Left lung (tissue), 10 donors: ENCODE measurements around the gene MRPS18A. TPM values are rescaled to one million over a fixed set of nuclear protein-coding genes. Genes with fewer than 3 reads are reported as not detected.

ENCODE experiments used
- ATAC-seq: fragments of 200-7000 bp; cut with Tn5 transposase; one replicate; pipeline ENCODE4 v1.9.1; 2020; ENCODE audit warnings: moderate library complexity
- DNase-seq, 4 donors: peaks; one replicate each; pipeline ENCODE4 v3.0.0-alpha.2; 2013 to 2020
- H3K27ac ChIP-seq, 2 donors: fragments of 200-600 bp; sonication (generic) in 1 of 2; one replicate each; pipeline versions ENCODE4 v1.5.0 to v1.8.0; 2020 to 2021
- H3K27me3 ChIP-seq, 2 donors: fragments of 200-600 bp; sonication (generic) in 1 of 2; one replicate each; pipeline versions ENCODE4 v1.5.0 to v1.8.0; 2020 to 2021
- H3K36me3 ChIP-seq, 2 donors: fragments of 200-600 bp; sonication (generic) in 1 of 2; one replicate each; pipeline versions ENCODE4 v1.5.0 to v1.8.0; 2020 to 2021
- H3K4me1 ChIP-seq, 2 donors: fragments of 200-600 bp; one replicate each; pipeline ENCODE4 v1.8.0; 2021
- H3K4me3 ChIP-seq, 2 donors: fragments of 200-600 bp; sonication (generic) in 1 of 2; one replicate each; pipeline versions ENCODE4 v1.5.0 to v1.8.0; 2020 to 2021; ENCODE audit warnings: mild to moderate bottlenecking in 1 of 2
- H3K9me3 ChIP-seq, 2 donors: fragments of 200-600 bp; sonication (generic) in 1 of 2; one replicate each; pipeline versions ENCODE4 v1.5.0 to v1.8.0; 2020 to 2021
- intact Hi-C, 2 donors: fragments of 100-400 bp; cut with DNase I; formaldehyde crosslinking; loops; one replicate each; pipeline versions ENCODE4 v1.11.2 to v1.14.2; 2022
- polyA plus RNA-seq, 6 donors: library from polyadenylated mRNA; unstranded; fragments of 120-200 nt; gene quantifications; one replicate each; pipeline ENCODE4 v1.2.1, GENCODE V29; 2013; ENCODE audit not compliant: insufficient read length in 6 of 6
- total RNA-seq, 2 donors: library from RNA; stranded (reverse); fragmentation: NEBNext Ultra II Directional; extraction: Animal tissue kit (Norgen Biotek cat#: 25700); gene quantifications; one replicate each; pipeline ENCODE4 v1.2.1, GENCODE V29; 2021
- TF ChIP-seq, protein P1 (sequence below), 2 donors: fragments of 200-600 bp; sonication (generic) in 1 of 2; IDR thresholded peaks; one replicate each; pipeline versions ENCODE4 v1.5.0 to v1.8.0; 2021; ENCODE audit warnings: antibody characterized with exemption in 2 of 2
- donor health status: DM: no; HTN: yes; CAD: no.
- donor health status: DM: no; HTN: no; CAD: no.

Gene MRPS18A
- total and polyA plus RNA-seq, 8 donors, result 27.0 to 45.0 (median 38.0) TPM

DNA sequence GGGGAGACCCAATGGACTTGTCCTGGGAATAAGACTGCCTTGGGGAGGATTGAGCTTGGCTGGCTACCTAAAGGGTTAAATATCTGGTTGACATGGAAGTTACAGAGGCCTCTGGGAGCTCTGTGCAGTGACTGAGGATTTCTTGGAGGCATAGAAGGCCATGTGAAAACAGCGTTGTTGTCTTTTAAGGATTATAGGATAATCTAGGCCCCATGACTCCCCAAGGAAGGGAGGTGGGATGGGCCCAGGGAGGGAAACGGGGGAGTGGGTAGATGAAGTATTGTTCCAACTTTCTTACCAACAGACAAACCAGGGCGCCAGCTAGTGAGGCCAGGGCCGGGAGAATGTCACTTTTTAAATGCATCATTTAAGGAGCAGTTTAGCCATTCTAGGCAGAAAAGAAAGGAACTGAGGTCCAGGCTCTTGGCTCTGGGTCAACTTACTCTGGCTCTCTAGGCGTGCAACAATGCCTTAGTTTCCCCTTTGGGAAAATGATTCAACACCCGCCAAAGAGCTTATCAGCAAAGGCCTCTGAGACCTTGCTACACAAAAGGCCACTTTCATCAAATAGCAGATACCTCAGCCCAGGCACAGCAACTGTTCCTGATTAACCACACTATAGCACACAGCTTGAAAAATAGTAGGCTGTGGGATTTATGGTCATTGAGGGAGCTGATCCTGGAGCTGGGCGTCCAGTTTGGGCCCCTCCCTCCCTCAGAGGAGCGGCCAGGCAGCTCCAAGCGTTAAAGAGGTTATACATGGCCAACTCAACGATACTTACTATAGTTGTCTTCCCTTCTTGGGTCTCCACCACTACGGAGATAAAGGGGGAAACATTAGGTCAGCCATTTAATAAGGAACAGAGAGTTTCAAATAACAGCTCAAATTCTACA, 7.0 kb downstream of the MRPS18A start:
- intact Hi-C loops, result no loop called here
- Histone ChIP-seq H3K4me3 (no peak overlapping the region), H3K36me3 (peaks cover 0 to 57% of the 10 kb centered on the region in 2 donors), H3K27me3 (no peaks in the 10 kb centered on the region), H3K27ac (no peak overlapping the region), H3K9me3 (no peaks in the 10 kb centered on the region), H3K4me1 (peaks cover 8 to 14% of the 10 kb centered on the region in 2 donors)
- no peak for ATAC-seq
- DNase-seq, result no peak
- TF ChIP-seq, protein P1, sequence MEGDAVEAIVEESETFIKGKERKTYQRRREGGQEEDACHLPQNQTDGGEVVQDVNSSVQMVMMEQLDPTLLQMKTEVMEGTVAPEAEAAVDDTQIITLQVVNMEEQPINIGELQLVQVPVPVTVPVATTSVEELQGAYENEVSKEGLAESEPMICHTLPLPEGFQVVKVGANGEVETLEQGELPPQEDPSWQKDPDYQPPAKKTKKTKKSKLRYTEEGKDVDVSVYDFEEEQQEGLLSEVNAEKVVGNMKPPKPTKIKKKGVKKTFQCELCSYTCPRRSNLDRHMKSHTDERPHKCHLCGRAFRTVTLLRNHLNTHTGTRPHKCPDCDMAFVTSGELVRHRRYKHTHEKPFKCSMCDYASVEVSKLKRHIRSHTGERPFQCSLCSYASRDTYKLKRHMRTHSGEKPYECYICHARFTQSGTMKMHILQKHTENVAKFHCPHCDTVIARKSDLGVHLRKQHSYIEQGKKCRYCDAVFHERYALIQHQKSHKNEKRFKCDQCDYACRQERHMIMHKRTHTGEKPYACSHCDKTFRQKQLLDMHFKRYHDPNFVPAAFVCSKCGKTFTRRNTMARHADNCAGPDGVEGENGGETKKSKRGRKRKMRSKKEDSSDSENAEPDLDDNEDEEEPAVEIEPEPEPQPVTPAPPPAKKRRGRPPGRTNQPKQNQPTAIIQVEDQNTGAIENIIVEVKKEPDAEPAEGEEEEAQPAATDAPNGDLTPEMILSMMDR (IDR thresholded peaks at IDR 0.05), result no peak

DNA sequence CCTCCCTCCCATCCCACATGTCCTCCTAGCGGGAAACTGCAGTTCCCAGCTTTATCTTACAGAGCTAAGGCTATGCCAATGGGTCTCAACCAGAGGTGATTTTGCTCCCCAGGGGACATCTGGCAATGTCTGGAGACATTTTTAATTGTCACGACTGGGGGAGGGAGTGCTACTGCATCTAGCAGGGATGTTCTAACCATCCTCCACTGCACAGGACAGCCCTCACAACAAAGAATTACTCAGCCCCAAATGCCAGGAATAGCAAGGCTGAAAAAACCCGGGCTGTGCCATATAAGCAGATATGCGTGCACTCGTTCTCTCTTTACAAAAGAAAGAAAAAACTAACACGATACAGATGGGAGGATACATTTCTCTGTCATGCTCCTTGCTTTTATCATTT, 8.5 kb downstream of the MRPS18A start:
- Histone ChIP-seq H3K4me3 (no peak overlapping the region), H3K4me1 (peaks cover 6 to 11% of the 10 kb centered on the region in 2 donors), H3K36me3 (peaks cover 0 to 72% of the 10 kb centered on the region in 2 donors), H3K9me3 (no peaks in the 10 kb centered on the region), H3K27ac (no peak overlapping the region), H3K27me3 (no peaks in the 10 kb centered on the region)
- intact Hi-C loops, result no loop called here
- no peak for ATAC-seq
- no peak for DNase-seq
- TF ChIP-seq, protein P1 (IDR thresholded peaks at IDR 0.05), result no peak

DNA sequence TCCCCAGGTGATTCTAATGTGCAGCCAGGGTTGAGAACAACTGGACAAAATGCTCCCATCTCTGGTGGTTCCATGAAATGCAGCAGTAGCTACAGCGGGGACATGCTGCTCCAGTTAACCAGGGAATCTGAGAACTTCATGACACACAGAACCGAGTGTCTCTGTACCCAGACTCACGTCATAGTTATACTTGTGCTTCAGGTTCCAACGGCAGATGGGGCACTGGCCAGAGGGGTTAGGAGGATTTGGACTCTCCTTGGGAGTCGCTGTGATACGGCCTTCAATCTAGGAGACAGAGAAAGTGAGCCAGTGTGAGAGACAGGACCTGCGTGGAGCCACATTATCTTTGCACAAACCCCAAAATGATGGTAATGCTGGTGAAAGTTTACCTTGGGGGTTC, 9.2 kb downstream of the MRPS18A start:
- TF ChIP-seq, protein P1 (IDR thresholded peaks at IDR 0.05), result no peak
- Histone ChIP-seq H3K4me3 (no peak overlapping the region), H3K36me3 (peaks cover 0 to 79% of the 10 kb centered on the region in 2 donors), H3K4me1 (peaks cover 0 to 4% of the 10 kb centered on the region in 2 donors), H3K27ac (no peak overlapping the region), H3K27me3 (no peaks in the 10 kb centered on the region), H3K9me3 (no peaks in the 10 kb centered on the region)
- intact Hi-C loops, result no loop called here
- DNase-seq (no peak), ATAC-seq (no peak)

DNA sequence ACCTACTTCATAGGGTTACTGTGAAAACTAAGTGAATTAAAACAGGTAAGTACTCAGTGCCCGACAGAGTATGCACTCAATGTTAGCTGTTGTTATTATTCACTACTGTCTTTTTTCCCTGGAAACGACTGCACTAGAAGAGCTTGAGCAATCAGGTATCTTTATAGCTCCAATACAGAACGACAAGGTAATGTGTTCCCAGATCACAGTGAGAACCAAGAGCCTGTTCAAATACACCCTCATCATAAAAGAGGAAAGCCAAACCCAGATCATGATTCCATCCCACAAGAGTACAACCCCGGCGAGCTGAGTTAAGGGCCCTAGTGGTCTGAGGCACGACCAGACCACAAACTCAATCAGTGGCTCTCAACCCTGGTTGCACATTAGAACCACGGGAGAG, 9.8 kb downstream of the MRPS18A start:
- H3K27me3 ChIP-seq, result no peaks in the 10 kb centered on the region
- intact Hi-C loops, result no loop called here
- no peak overlapping the region for H3K4me3 ChIP-seq
- TF ChIP-seq, protein P1 (IDR thresholded peaks at IDR 0.05), result no peak
- ATAC-seq (no peak), DNase-seq (no peak)
- H3K4me1 ChIP-seq, result peaks cover 0 to 6% of the 10 kb centered on the region in 2 donors
- H3K27ac ChIP-seq, result no peak overlapping the region
- H3K9me3 ChIP-seq, result no peaks in the 10 kb centered on the region
- peaks cover 0 to 85% of the 10 kb centered on the region in 2 donors for H3K36me3 ChIP-seq

DNA sequence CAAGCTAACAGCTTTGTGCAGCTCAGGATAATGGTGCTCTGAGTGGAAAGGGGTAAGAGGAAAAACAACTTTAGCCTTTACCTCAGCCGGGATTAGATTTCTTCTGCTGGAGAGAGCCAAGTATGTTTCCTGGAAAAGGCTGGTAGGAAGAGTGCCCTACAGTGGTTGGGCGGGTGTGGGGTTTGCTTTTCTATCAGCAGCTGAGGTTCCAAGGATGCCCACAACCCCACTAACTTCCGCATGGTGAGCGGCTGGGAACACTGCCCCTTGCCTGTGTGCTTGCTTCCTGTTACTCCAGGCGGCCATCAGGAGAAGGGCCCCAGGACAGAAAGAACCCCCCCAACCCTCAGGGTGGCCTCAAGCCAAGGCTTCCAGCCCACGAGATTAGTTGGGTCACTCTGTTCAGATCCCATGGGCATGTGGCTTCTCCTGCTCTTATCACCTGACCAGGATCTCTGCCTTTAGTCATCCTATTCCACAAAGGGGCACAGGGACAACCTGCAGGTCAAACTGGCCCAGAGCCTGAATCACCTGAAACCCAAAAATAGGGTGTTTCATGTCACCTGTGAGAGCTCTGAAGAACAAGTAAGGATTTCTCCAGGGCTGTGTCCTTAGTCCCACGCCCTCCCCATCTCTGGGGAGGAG, 10.5 kb downstream of the MRPS18A start:
- Histone ChIP-seq H3K27ac (no peak overlapping the region), H3K4me1 (peaks cover 0 to 13% of the 10 kb centered on the region in 2 donors), H3K4me3 (no peak overlapping the region), H3K36me3 (peaks cover 0 to 92% of the 10 kb centered on the region in 2 donors), H3K27me3 (no peaks in the 10 kb centered on the region), H3K9me3 (no peaks in the 10 kb centered on the region)
- no peak for DNase-seq
- TF ChIP-seq, protein P1 (IDR thresholded peaks at IDR 0.05), result no peak
- ATAC-seq, result no peak
- intact Hi-C loops, result no loop called here
